Ishikawa (cell line): ENCODE results near the gene MYO1E.

Experiments used
- CEBPB ChIP-seq: IDR thresholded peaks from 2 replicates; pipeline ENCODE4 v1.6.1; 2012
- CREB1 ChIP-seq: IDR thresholded peaks from 2 replicates; pipeline ENCODE4 v1.6.1; 2012; ENCODE audit warnings: low read depth
- EGR1 ChIP-seq: IDR thresholded peaks from 2 replicates; pipeline ENCODE4 v1.6.1; 2012
- EP300 ChIP-seq: IDR thresholded peaks from 2 replicates; pipeline ENCODE4 v1.6.1; 2012; ENCODE audit warnings: borderline replicate concordance
- FOXM1 ChIP-seq: IDR thresholded peaks from 2 replicates; pipeline ENCODE4 v1.6.1; 2012; ENCODE audit warnings: low read depth, borderline replicate concordance
- MAX ChIP-seq: IDR thresholded peaks from 2 replicates; pipeline ENCODE4 v1.6.1; 2012
- NFIC ChIP-seq: IDR thresholded peaks from 2 replicates; pipeline ENCODE4 v1.6.1; 2012
- RAD21 ChIP-seq: IDR thresholded peaks from 2 replicates; pipeline ENCODE4 v1.6.1; 2012; ENCODE audit warnings: low read depth
- REST ChIP-seq: IDR thresholded peaks from 2 replicates; pipeline ENCODE4 v1.6.1; 2012; ENCODE audit warnings: low read depth, mild to moderate bottlenecking
- TAF1 ChIP-seq: IDR thresholded peaks from 2 replicates; pipeline ENCODE4 v1.6.1; 2012; ENCODE audit warnings: low read depth, mild to moderate bottlenecking
- TCF12 ChIP-seq: IDR thresholded peaks from 2 replicates; pipeline ENCODE4 v1.6.1; 2012; ENCODE audit warnings: low read depth
- TEAD4 ChIP-seq: IDR thresholded peaks from 2 replicates; pipeline ENCODE4 v1.6.1; 2012
- USF1 ChIP-seq: IDR thresholded peaks from 2 replicates; pipeline ENCODE4 v1.6.1; 2012
- YY1 ChIP-seq: IDR thresholded peaks from 2 replicates; pipeline ENCODE4 v1.6.1; 2012; ENCODE audit warnings: low read depth
- ZBTB7A ChIP-seq: IDR thresholded peaks from 2 replicates; pipeline ENCODE4 v1.6.1; 2012; ENCODE audit warnings: low read depth

The MYO1E gene

GRCh38 chr15:59168536-59168935 lies 204.1 kb downstream of the MYO1E start:
- TF ChIP-seq CREB1 (no peak), MAX (no peak), TEAD4 (no peak), ZBTB7A (no peak), EGR1 (no peak), CEBPB (no peak), RAD21 (no peak), FOXM1 (no peak), TCF12 (no peak), NFIC (no peak), YY1 (no peak), TAF1 (no peak)

GRCh38 chr15:59166601-59167265 lies 205.9 kb downstream of the MYO1E start:
- TF ChIP-seq EGR1 (no peak), CEBPB (no peak), NFIC (no peak), YY1 (no peak)

- no peak for TF ChIP-seq EP300
- TF ChIP-seq RAD21 = no peak
- no peak for TF ChIP-seq CEBPB
- TF ChIP-seq TAF1 = no peak
- no peak for TF ChIP-seq ZBTB7A
- no peak for TF ChIP-seq REST
These were observed 206.5 kb downstream of the MYO1E start for GRCh38 chr15:59166166-59166565.

GRCh38 chr15:59165726-59166125 lies 206.9 kb downstream of the MYO1E start:
- TF ChIP-seq TAF1 = no peak
- no peak for TF ChIP-seq FOXM1
- TF ChIP-seq RAD21 = no peak
- TF ChIP-seq NFIC = no peak
- no peak for TF ChIP-seq CREB1
- TF ChIP-seq TEAD4 = no peak
- TF ChIP-seq CEBPB = no peak
- no peak for TF ChIP-seq MAX
- no peak for TF ChIP-seq EGR1
- TF ChIP-seq USF1 = no peak
- TF ChIP-seq YY1 = no peak
- no peak for TF ChIP-seq TCF12
- no peak for TF ChIP-seq EP300
- TF ChIP-seq REST = no peak

- no peak for TF ChIP-seq REST
- TF ChIP-seq RAD21 = peak; percentile 64
These were observed 211.6 kb downstream of the MYO1E start for GRCh38 chr15:59160880-59161593.
